ENCODE results near the gene KDM4B.

KDM4B gene

GRCh38 chr19:5155586-5156210 lies 186.8 kb downstream of the KDM4B start:
- H3K27ac ChIP-seq (replicated peaks) = no peak overlapping the region

GRCh38 chr19:5156231-5156986 lies 187.5 kb downstream of the KDM4B start:
- Histone ChIP-seq H3K4me3 (replicated peaks; ENCODE audit: insufficient read depth, low read length) (no peak overlapping the region), H3K27ac (replicated peaks) (no peak overlapping the region), H3K27me3 (ENCODE audit: insufficient read depth, poor library complexity, severe bottlenecking) (no peaks in the 10 kb centered on the region)
- DNase-seq (ENCODE audit: low read depth in 1 of 2, low spot score in 1 of 2) = no peak
- TF ChIP-seq GABPA (IDR thresholded peaks at IDR 0.05; ENCODE audit: low read depth) (no peak), CTCF (IDR thresholded peaks at IDR 0.05; ENCODE audit: insufficient read depth, low read length) (no peak), POLR2AphosphoS5 (IDR thresholded peaks at IDR 0.05; ENCODE audit: low read depth) (no peak), REST (IDR thresholded peaks at IDR 0.05; ENCODE audit: insufficient replicate concordance, low read depth) (no peak), SPI1 (IDR thresholded peaks at IDR 0.05; ENCODE audit: borderline replicate concordance, low read depth) (no peak)

More at GRCh38 chr19:5155586-5156210, 186.8 kb downstream of the KDM4B start:
- H3K27me3 ChIP-seq (ENCODE audit: insufficient read depth, poor library complexity, severe bottlenecking) = no peaks in the 10 kb centered on the region
- no peak overlapping the region for H3K4me3 ChIP-seq (replicated peaks; ENCODE audit: insufficient read depth, low read length)
- TF ChIP-seq GABPA (IDR thresholded peaks at IDR 0.05; ENCODE audit: low read depth) (no peak), POLR2AphosphoS5 (IDR thresholded peaks at IDR 0.05; ENCODE audit: low read depth) (no peak), CTCF (IDR thresholded peaks at IDR 0.05; ENCODE audit: insufficient read depth, low read length) (no peak), SPI1 (IDR thresholded peaks at IDR 0.05; ENCODE audit: borderline replicate concordance, low read depth) (no peak), REST (IDR thresholded peaks at IDR 0.05; ENCODE audit: insufficient replicate concordance, low read depth) (no peak)
- no peak for DNase-seq (ENCODE audit: low read depth in 1 of 2, low spot score in 1 of 2)

GRCh38 chr19:5157186-5157585 lies 188.3 kb downstream of the KDM4B start:
- no peak for DNase-seq (ENCODE audit: low read depth in 1 of 2, low spot score in 1 of 2)

More at GRCh38 chr19:5157186-5157585, 188.3 kb downstream of the KDM4B start:
- H3K4me3 ChIP-seq (replicated peaks; ENCODE audit: insufficient read depth, low read length) = no peak overlapping the region
- no peak overlapping the region for H3K27ac ChIP-seq (replicated peaks)
- TF ChIP-seq SPI1 (IDR thresholded peaks at IDR 0.05; ENCODE audit: borderline replicate concordance, low read depth) (no peak), CTCF (IDR thresholded peaks at IDR 0.05; ENCODE audit: insufficient read depth, low read length) (no peak), GABPA (IDR thresholded peaks at IDR 0.05; ENCODE audit: low read depth) (no peak), POLR2AphosphoS5 (IDR thresholded peaks at IDR 0.05; ENCODE audit: low read depth) (no peak), REST (IDR thresholded peaks at IDR 0.05; ENCODE audit: insufficient replicate concordance, low read depth) (no peak)
- no peaks in the 10 kb centered on the region for H3K27me3 ChIP-seq (ENCODE audit: insufficient read depth, poor library complexity, severe bottlenecking)
